GM12878 (cell line): ENCODE results near the gene ICAM4. TPM values are rescaled to one million over a fixed set of nuclear protein-coding genes. Genes with fewer than 3 reads are reported as not detected.

Source experiments
- BCLAF1 ChIP-seq: fragments of 450-650 bp; IDR thresholded peaks from 2 replicates; pipeline ENCODE4 v1.6.1; 2017; ENCODE audit warnings: antibody characterized with exemption, mild to moderate bottlenecking, moderate library complexity
- CBX3 ChIP-seq: fragments of 200-600 bp; sonication (generic); IDR thresholded peaks from 2 replicates; pipeline ENCODE4 v1.6.1; 2016; ENCODE audit warnings: low read depth, borderline replicate concordance
- CREB1 ChIP-seq: IDR thresholded peaks from 2 replicates; pipeline ENCODE4 v1.6.1; 2012; ENCODE audit warnings: low read depth, mild to moderate bottlenecking, inconsistent platforms
- CTCF ChIP-seq, 3 experiments: IDR thresholded peaks in 2 of 3; conservative IDR thresholded peaks in 1 of 3; 2 replicates each; pipeline ENCODE4 v1.5.1; 2011; ENCODE audit warnings: low read depth in 3 of 3, low read length in 3 of 3, mild to moderate bottlenecking in 3 of 3, control low read depth in 2 of 3, moderate library complexity in 2 of 3, inconsistent platforms in 1 of 3, mixed read lengths in 1 of 3; ENCODE audit not compliant: control insufficient read depth in 2 of 3, insufficient read depth in 1 of 3; ENCODE audit errors: extremely low read depth in 1 of 3
- NFYB ChIP-seq: IDR thresholded peaks from 2 replicates; pipeline ENCODE4 v1.6.1; 2011; ENCODE audit warnings: low read depth, mild to moderate bottlenecking, low read length, improper control_type of control experiment, moderate library complexity; ENCODE audit not compliant: insufficient read depth
- SREBF2 ChIP-seq: IDR thresholded peaks from 2 replicates; pipeline ENCODE4 v1.6.1; 2012; ENCODE audit warnings: mild to moderate bottlenecking, low read length
- TCF12 ChIP-seq: IDR thresholded peaks from 2 replicates; pipeline ENCODE4 v1.6.1; 2011; ENCODE audit warnings: low read depth, mild to moderate bottlenecking, low read length
- YBX1 ChIP-seq: fragments of 450-650 bp; IDR thresholded peaks from 2 replicates; pipeline ENCODE4 v1.6.1; 2016; ENCODE audit warnings: antibody characterized with exemption
- ZBED1 ChIP-seq: IDR thresholded peaks from 2 replicates; pipeline ENCODE4 v1.6.1; 2016; ENCODE audit warnings: borderline replicate concordance
- ZNF274 ChIP-seq: IDR thresholded peaks from one replicate; pipeline ENCODE4 v1.8.0; 2011; ENCODE audit not compliant: insufficient read length, insufficient read depth
- polyA plus RNA-seq, 11 experiments: library from polyadenylated mRNA; depleted of rRNA in 4 of 11; unstranded in 6 of 11; stranded (reverse) in 5 of 11; fragments of >200 nt; fragmentation: Nextera tagmentation in 4 of 11; fragmentation: Illumina TruSeq in 1 of 11; extraction: Ambion mirVana in 4 of 11; extraction: Trizol in 1 of 11; gene quantifications; 1 replicate in 1 of 11; 2 replicates in 10 of 11; pipeline versions ENCODE4 v1.2.1 to v1.2.3, GENCODE V29; 2011 to 2016; ENCODE audit warnings: inconsistent platforms in 2 of 11, missing spikeins in 2 of 11, low read depth in 1 of 11
- total RNA-seq, 4 experiments: library from RNA; depleted of rRNA in 3 of 4; stranded (reverse); fragments of >200 nt in 3 of 4; fragmentation: Illumina TruSeq in 1 of 4; extraction: Trizol in 1 of 4; gene quantifications; 2 replicates each; pipeline versions ENCODE4 v1.2.1 to v1.2.3, GENCODE V29; 2013 to 2021
- TF ChIP-seq, protein P1 (sequence below): fragments of 150-350 bp; IDR thresholded peaks from 2 replicates; pipeline ENCODE4 v1.6.1; 2016; ENCODE audit warnings: low read depth, low read length
- TF ChIP-seq, protein P2 (sequence below): fragments of 450-650 bp; IDR thresholded peaks from 2 replicates; pipeline ENCODE4 v1.6.1; 2016; ENCODE audit warnings: mild to moderate bottlenecking
- TF ChIP-seq, protein P3 (sequence below): fragments of 450-650 bp; IDR thresholded peaks from 2 replicates; pipeline ENCODE4 v1.6.1; 2016; ENCODE audit warnings: mild to moderate bottlenecking, moderate library complexity, borderline replicate concordance

ICAM4 gene
- total and polyA plus RNA-seq, 10 of the 15 experiments (the other 5 are each of a cell fraction or from before 2014, with no cell fraction given) = 0.31 to 5.1 (median 1.7) TPM

DNA sequence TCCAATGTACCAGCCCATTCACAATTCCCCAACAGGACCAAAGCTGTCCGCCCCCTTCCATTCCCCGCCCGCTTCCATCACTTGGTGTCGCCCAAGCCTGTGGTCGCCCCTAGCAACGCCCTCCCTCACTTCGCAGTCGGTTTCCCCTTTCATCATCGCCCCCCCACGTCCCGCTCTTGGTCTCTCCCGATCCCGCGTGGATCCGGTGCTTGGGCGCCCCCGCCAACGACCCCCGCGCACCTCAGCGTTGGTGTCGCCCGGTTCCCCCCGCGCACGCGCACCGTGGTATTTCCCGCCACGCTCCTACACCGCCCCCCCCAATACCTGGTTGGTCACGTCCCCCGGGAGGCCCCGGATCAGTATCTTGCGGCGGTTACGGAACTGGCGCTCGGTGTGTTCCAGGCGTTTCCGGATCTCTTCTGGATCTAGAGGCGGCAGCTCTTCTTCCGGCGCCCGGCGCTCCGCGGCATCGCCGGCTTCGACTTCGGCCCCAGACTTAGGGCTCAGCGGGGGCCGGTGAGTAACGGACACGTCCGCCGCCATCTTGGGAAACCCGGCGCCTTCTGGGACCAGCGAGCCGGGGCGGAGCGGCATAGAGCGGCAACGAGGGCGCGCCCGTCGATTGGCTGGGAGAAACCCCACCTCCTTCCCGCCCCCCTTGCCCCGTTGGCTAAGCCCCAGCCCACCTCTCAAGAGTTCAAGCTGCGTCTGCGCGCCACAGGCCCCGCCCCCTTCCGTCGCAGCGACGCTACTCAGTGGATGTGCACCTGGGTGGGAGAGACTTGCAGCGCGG lies 46.4 kb downstream of the ICAM4 start, which contains the start of gene RAVER1 (continued):
- TF ChIP-seq, protein P1, sequence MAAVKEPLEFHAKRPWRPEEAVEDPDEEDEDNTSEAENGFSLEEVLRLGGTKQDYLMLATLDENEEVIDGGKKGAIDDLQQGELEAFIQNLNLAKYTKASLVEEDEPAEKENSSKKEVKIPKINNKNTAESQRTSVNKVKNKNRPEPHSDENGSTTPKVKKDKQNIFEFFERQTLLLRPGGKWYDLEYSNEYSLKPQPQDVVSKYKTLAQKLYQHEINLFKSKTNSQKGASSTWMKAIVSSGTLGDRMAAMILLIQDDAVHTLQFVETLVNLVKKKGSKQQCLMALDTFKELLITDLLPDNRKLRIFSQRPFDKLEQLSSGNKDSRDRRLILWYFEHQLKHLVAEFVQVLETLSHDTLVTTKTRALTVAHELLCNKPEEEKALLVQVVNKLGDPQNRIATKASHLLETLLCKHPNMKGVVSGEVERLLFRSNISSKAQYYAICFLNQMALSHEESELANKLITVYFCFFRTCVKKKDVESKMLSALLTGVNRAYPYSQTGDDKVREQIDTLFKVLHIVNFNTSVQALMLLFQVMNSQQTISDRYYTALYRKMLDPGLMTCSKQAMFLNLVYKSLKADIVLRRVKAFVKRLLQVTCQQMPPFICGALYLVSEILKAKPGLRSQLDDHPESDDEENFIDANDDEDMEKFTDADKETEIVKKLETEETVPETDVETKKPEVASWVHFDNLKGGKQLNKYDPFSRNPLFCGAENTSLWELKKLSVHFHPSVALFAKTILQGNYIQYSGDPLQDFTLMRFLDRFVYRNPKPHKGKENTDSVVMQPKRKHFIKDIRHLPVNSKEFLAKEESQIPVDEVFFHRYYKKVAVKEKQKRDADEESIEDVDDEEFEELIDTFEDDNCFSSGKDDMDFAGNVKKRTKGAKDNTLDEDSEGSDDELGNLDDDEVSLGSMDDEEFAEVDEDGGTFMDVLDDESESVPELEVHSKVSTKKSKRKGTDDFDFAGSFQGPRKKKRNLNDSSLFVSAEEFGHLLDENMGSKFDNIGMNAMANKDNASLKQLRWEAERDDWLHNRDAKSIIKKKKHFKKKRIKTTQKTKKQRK = no peak
- no peak for TF ChIP-seq TCF12
- no peak for TF ChIP-seq ZNF274
- peak; percentile 63; the same call in 1 of the 2 replicates for TF ChIP-seq CREB1
- TF ChIP-seq, protein P2, sequence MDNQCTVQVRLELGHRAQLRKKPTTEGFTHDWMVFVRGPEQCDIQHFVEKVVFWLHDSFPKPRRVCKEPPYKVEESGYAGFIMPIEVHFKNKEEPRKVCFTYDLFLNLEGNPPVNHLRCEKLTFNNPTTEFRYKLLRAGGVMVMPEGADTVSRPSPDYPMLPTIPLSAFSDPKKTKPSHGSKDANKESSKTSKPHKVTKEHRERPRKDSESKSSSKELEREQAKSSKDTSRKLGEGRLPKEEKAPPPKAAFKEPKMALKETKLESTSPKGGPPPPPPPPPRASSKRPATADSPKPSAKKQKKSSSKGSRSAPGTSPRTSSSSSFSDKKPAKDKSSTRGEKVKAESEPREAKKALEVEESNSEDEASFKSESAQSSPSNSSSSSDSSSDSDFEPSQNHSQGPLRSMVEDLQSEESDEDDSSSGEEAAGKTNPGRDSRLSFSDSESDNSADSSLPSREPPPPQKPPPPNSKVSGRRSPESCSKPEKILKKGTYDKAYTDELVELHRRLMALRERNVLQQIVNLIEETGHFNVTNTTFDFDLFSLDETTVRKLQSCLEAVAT = peak; percentile 80
- TF ChIP-seq, protein P3, sequence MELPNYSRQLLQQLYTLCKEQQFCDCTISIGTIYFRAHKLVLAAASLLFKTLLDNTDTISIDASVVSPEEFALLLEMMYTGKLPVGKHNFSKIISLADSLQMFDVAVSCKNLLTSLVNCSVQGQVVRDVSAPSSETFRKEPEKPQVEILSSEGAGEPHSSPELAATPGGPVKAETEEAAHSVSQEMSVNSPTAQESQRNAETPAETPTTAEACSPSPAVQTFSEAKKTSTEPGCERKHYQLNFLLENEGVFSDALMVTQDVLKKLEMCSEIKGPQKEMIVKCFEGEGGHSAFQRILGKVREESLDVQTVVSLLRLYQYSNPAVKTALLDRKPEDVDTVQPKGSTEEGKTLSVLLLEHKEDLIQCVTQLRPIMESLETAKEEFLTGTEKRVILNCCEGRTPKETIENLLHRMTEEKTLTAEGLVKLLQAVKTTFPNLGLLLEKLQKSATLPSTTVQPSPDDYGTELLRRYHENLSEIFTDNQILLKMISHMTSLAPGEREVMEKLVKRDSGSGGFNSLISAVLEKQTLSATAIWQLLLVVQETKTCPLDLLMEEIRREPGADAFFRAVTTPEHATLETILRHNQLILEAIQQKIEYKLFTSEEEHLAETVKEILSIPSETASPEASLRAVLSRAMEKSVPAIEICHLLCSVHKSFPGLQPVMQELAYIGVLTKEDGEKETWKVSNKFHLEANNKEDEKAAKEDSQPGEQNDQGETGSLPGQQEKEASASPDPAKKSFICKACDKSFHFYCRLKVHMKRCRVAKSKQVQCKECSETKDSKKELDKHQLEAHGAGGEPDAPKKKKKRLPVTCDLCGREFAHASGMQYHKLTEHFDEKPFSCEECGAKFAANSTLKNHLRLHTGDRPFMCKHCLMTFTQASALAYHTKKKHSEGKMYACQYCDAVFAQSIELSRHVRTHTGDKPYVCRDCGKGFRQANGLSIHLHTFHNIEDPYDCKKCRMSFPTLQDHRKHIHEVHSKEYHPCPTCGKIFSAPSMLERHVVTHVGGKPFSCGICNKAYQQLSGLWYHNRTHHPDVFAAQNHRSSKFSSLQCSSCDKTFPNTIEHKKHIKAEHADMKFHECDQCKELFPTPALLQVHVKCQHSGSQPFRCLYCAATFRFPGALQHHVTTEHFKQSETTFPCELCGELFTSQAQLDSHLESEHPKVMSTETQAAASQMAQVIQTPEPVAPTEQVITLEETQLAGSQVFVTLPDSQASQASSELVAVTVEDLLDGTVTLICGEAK = peak; percentile 51; the same call in 1 of the 2 replicates
- peak; percentile 81 for TF ChIP-seq NFYB
- peak; percentile 89 for TF ChIP-seq BCLAF1
- TF ChIP-seq CBX3 = no peak
- TF ChIP-seq YBX1 = no peak
- no peak for TF ChIP-seq SREBF2
- TF ChIP-seq ZBED1 = 0 out of 2 replicates have a peak, but pooled peaks have one; percentile 52
- TF ChIP-seq CTCF (IDR thresholded peaks at IDR 0.05 in 2 of 3, conservative IDR thresholded peaks at IDR 0.05 in 1 of 3; ENCODE audit: control insufficient read depth in 2 of 3, extremely low read depth in 1 of 3, insufficient read depth in 1 of 3, low read depth in 3 of 3, low read length in 3 of 3) = no peak
